HG02870 (cell line): Measurements from ENCODE around the gene PARD3B.

Experiments
- ATAC-seq: cut with Tn5 transposase; IDR thresholded peaks from one replicate; pipeline ENCODE4 v1.9.1; 2021; ENCODE audit warnings: mild to moderate bottlenecking, moderate library complexity; ENCODE audit not compliant: unreplicated experiment

PARD3B gene

DNA sequence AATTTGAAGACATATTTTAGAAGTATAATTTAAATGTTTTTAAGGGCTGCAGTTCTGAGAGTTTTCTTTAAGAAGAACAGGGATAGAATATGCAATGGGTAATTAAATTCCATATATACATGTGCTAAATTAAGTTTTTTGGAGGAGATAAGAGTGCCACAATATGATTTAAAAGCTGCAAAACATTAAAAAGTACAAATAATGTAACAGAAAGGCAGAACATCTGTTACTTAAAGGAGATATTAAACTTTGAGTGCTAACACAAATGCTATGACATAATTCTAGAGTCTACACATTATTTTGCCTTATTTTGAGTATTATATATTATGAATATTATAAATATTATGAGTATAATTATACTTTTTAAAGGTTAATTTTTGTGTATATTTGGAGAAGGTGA, 102.4 kb downstream of the PARD3B start:
- no peak for ATAC-seq

DNA sequence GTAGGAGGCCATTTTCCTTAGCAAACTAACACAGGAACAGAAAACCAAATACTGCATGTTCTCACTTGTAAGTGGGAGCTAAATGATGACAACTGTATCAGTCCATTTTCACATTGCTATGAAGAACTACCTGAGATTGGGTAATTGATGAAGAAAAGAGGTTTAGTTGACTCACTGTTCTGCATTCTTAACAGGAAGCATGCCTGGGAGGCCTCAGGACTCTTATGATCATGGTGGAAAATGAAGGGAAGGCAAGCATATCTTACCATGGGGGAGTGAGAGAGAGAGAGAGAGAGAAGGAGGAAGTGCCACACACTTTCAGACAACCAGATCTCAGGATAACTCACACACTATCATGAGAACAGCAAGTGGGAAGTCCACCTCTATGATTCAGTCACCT, 105.3 kb downstream of the PARD3B start:
- ATAC-seq, result no peak

DNA sequence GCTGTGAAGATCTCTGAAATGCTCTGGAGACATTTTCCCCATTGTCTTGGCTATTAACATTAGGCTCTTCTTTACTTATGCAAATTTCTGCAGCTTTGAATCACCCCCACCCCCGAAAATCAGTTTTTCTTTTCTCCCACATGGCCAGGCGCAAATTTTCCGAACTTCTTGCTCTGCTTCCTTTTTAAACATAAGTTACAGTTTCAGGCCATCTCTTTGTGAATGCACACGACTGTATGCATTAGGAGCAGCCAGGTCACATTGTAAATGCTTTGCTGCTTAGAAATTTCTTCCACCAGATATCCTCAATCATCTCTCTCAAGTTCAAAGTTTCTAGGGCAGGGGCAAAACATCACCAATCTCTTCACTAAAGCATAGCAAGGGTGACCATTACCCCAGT, 106.8 kb downstream of the PARD3B start:
- ATAC-seq, result no peak

DNA sequence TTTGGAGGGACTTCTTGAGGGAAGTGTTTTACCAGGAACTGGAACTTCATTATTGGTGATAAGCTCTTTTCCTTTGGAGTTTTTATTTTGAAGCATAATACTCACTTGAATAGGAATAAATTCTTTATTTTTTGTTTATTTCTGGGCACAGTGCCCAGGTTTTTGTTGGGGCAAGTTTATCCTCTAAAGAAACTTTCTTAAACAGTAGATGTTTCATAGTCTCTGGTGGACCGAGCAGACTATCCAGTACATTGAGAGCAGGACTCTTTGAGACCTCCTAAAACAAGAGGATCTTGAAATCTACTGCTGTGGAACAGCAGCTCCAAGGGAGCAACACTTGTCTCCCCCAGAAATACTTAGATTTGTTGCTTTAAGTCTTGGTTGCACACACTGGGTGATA, 109.4 kb downstream of the PARD3B start:
- no peak for ATAC-seq

DNA sequence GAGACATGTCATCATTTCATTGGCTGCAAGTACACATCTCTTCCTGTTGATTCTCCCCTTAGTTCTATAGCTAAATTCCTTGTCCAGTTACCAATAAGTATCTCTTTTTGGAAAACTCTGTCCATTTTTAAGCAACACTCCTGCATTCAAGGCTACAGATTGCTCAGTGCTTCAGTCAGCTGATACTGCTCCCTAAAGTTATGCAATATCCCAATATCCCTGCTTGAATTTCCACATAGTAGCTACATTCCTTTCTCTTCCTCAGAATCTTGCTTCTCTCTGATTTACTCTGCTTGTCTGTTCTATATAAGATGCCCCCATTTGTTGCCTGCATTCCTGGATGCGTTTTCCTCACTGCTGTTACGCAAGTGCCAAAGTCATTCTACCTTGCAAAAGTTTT, 109.8 kb downstream of the PARD3B start:
- ATAC-seq, result no peak

DNA sequence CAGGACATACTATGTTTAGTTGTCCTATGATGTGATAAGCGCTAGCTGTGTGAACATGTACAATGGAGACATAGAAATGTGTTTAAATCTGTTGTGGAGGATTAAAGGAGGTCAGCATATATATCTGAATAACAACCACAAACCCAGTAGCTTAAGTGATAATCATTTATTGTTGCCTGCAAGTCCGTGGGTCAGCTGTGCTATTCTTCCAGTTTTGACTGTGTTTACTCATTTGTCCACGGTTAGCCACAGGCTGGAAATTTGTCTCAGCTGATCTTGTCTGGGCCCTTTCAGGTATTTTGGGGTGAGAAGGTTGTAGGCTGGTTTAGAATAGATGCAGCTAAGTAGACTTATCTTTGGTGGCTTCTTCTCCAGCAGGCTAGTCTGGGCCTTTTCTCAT, 110.4 kb downstream of the PARD3B start:
- no peak for ATAC-seq

DNA sequence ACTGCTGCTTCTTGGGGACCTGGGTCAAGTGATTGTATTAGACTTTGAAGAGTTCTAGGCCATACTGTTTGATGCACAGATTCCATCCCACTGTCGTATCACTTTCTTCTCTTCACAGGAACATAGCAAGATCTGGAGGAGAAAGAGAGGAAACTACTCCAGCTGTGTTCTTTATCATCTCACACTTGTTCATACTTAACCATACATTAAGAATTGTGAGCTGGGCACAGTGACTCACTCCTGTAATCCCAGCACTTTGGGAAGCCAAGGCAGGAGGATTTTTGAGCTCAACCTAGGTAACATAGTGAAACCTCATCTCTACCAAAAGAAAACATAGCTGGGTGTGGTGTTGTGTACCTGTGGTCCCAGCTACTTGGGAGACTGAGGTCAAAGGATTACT, 111.7 kb downstream of the PARD3B start:
- no peak for ATAC-seq

DNA sequence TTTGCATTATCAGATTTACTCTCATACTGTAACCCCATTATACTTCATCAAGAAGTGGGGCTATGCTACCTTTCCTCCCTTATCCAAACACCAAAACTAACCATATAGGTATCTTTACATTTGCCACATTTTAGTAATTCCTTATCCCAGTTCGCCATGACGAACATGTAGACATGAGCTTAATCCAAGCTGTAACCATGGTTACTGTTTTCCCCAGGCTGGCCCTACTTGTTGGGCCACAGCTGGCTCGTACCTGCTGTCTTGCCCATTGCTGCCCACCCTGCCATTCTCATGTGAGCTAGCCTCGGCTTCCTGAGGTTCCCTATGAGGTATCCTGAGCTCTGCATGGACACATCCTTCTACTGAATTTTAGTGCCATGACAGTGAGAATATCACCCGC, 117.7 kb downstream of the PARD3B start:
- ATAC-seq, result no peak

DNA sequence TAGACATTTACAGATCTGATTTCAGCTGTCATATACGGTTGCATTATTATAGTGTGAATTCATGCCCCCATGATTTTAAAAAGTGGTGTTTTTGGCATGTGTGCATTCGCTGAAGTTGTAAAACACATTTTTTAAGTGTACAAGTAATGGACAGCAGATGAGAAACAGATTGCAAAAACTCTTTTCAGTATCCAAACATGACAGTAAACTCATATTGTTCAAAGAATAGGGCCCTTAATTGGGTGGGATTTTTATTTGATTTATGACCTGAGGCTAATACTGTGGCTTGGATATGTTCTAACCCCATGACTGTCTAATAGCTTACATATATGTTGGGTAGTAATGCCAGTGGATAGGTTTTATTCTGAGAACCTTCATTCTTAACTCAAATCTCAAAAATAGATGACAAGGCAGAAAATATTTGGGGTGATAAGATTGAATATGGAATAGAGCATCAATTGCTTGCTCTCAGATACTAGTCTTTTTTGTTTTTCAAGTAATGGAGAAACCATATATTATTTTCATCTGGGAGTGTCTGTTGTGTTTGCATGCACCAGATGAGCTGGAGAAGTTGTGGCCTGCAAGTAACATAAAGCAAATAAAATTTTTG, 118.6 kb downstream of the PARD3B start:
- ATAC-seq, result no peak

DNA sequence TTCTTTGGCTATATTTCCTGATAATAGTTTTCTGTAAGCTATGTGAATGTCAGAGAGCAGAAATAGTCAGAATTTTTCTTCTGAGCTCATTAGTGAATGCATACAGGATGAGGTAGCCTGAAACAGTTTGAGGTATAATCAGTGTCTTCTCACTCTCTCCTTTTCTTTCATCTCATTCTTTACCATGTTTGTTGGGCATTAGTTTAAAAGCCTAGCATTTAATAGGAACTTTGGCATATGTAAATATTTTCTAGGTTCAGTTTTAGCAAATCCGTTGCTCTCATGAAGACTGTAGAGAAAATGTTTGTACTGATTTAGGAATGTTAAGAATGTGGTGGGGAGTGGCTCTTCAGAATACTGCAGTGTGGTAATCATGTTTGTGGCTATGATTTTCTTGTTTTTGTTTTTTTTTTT, 119.4 kb downstream of the PARD3B start:
- no peak for ATAC-seq

DNA sequence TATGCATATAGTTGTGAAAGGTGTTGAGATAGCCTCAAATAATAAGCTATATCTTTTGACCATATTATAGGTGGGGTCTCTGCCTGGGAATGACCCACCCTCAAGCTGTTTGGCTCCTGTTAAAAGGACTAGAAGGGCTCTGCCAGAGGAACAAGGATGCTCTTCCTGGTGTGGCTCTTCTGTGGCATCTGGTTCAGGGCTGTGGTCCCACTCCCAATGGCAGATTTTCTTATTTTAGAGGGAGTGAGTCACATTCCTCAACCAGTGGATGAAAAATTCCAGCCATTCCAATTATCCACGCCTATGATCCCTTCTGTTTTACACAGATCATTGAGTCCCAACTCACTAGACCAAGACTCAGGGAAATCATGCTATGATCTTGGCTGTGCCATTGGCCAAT, 119.9 kb downstream of the PARD3B start:
- ATAC-seq, result no peak

DNA sequence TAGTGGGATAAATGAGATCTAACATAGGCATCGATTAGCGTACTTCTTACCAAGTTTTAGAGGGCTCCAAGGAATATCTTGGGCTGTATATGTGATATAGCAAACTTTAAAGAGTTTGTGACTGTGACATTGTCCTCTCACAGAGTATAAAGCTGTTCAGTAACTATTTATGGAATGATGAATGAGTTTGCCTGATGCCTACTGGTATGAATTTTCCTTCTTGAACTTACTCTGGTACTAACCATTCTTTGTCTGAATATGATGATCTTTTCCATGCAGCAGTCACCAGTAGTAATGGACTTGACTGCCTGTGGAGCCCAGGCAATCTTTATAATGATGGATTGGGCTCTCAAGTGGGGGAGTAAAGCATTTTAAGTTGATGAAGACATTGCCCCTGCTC, 120.5 kb downstream of the PARD3B start:
- ATAC-seq, result no peak

DNA sequence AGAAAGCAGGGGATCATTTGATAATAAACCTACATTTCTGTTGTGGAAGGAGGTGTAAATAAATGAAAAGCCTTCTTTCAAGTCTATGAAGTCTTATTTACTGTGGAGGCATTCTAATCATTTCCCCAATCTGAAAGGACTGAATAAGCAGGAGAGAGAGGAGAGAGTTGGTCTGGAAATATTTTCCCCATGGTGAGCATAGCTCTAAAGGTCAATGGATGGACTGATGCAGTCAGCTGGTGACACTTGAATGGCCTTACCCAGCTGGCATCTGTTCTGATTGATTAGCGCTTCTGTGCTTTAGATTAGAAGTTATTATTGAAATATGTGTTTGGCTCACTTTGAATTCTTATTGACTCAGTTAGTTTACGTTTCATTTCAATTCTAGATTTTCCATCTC, 122.7 kb downstream of the PARD3B start:
- no peak for ATAC-seq

DNA sequence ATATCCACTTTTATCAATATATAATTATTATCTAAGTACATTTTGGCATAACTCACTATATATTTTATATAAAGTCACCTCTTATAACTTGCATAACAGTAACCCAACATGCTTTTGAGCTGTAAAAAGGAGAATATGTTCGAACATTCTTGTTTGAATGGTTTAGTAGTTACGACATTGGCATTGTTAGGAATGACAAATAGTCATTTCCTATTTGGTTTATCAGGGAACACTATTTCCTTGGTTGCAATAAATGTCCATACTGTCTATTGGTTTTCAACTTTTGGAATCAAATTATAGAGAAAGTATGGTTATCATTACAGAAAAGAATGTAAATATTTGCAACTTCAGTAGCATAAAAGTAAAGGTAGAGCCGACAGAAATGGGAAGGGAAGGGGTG, 124.1 kb downstream of the PARD3B start:
- no peak for ATAC-seq

DNA sequence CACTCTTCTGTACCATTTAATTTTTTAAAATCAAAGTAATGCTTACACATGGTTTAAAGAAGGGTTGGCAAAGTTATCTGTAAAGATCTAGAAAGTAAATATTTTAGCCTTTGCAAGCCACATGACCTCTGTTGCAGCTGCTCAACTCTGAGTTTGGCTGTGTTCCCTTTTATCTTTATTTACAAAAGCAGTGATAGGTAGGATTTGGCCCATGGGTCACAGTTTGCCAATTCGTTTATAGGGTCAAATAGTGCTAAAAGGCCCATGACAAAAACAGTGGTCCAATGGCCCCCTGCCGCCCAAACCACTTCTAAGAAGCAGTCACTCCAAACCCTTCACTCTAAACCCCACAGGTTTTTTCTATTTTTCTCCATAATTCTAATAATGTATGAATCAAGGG, 124.8 kb downstream of the PARD3B start:
- no peak for ATAC-seq

DNA sequence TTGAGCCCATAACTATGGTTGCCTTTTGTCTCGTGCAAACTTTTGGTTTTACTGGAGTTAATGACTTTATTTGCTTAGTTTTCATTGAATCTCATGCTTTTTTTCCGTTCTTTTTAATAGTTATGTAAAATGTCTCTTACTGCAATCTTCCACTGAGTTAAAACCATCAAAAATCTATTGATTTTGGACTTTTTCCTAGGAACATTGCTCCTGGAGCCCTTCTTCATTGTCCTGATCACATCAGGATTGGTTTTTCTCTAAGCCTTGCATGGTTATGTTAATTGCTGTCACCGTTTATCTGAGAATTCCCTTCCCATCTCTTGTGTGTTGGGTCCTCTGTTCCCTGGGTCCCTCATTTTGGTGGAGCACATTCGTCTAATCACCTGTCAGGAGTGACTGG, 125.5 kb downstream of the PARD3B start:
- ATAC-seq, result no peak

DNA sequence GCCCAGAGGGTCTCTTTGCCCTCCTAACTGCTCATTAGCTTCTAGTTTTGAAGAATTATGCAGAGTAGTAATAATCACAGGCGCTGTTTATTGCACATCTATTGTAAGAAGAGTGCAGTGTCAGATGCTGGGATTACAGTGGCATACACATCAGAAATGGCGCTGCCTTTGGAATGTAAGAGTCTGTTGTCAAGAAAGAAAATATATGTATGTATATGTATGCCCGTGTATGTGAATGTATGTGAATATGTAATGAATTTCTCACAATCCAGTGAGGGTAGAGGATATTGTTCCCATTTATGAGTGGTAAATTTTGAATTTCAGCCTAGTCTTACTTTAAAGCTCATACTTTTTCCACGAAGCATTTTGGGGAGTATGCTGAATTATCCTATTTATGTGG, 127.5 kb downstream of the PARD3B start:
- ATAC-seq, result no peak

DNA sequence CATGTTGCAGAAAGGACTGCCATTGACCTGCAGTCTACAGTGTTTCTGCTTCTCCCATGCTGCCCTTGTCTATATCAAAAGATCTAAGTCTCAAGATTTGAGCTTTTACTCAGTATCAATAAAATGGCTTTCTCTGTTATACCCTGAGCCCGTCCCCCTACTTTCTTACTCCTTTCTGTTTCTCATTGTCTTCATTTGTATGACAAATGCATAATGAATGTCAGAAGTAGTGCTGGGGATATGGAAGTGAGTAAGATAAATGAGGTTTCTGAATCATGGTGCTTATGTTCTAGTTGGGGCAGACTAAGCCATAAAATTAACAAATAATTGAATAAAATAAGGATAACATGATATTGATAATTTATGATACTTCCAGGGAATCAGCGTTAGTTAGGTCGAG, 128.6 kb downstream of the PARD3B start:
- ATAC-seq, result no peak

DNA sequence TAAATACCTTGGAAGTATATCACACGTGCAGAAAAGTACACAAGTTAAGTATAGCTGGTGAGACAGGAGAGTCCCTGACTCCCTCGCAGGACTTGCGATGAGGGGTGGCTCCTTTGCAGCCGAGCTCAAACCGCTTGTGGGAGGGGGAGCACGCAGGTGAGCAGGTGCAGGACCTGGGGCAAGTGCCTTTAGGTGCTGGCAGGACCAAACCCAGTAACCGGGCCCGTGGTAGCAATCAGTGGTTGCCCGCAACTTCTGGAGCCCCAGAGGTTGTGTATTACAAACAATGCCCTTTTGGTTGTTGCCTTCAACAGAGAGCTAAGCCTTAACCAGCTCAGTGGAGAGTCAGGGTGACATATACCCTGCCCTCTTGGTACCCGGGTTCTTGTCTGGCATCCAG, 132.8 kb downstream of the PARD3B start:
- no peak for ATAC-seq

DNA sequence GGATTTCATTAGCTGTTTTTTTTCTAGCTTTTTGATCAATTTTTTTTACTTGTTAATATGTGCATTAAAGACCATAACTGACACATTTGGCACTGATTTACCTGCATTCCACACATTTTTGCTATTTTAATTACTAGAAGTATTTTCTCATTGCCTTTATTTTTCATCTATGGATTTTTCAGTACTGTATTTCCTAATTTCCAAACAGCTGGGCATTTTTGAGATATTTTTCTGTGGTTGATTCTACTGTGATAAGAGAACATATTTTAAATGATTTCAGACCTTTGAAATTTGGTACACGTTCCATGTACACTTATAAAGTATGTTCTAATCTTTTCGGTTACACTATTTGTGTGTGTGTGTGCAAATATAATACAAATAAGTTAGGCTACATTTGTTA, 135.3 kb downstream of the PARD3B start:
- no peak for ATAC-seq

DNA sequence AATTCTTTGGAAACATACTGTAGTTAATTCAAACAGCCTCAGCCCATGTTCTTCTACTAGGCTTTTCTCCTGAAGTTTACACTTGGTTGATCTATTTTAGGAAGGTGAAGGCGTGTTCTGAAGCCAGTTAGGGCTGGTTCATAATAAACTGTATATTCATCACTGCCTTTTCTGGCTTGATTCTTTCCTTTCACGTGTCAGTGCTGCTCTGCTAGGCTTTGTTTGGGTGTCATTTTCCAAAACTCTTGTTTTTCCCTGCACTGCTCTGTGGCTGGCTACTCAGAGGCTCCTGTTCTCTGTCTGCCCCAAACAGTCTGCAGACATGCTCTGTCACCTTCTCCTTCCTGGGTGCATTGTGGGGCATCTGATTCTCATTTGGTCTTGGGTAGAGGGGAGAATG, 136.1 kb downstream of the PARD3B start:
- no peak for ATAC-seq

DNA sequence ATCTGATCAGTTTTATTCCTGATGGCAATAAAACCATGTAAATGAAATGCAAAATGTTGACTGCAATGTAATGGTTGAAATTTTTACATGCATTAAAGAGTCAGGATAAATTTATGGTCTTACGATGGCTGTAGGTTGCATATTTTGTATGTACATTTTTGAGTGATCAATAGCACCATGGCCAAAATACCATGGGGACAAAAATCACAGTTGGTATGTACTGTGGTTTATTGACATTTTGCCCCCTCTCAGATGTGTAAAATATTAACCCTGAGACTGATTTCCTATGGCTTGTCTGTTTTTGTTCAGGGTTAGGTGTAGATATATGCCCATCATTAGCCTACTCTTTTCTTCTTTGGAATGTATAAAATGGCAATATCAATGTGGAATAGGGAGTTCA, 138.1 kb downstream of the PARD3B start:
- ATAC-seq, result no peak

DNA sequence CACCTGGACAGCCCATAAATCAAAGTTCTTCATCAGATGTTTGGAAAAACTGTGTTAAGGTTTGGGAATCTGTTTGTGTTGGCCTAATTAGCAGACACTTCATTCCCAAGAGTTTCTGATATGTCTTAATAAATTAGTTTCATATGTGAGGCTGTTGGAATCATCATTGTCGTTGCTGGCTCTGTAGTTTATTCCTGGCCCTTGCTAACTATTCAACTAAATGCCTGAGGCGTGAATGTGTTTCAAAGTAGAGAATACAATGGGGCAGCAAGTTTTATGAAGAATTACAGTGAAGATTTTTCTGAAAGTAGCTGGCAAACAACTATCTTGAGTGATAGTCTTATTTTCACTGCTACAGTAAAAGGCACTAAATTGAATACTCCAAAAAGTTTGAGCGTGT, 141.1 kb downstream of the PARD3B start:
- ATAC-seq, result no peak

DNA sequence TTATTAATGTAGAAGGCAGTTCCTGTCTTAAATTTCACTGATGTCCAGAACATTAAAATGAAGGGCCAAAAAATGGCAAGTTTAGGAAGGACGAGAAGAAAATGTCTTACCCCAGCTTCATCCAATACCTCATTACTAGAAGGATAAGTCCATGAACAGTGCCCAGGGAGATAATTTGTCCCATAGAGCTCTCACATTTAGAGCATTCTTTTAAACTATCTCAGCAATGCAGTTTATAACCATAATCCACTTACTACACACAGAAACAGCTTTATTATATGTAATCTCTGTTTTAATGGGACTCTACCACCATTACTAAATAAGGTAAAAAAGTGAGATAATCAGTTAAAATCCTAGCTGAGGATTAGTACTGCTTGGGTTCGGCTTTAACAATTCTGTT, 142.5 kb downstream of the PARD3B start:
- ATAC-seq, result no peak
